AG08395 (cell line): ENCODE measurements around the gene BMPR1A.
A peak's percentile ranks its signal among the peaks of the same experiment; 100 is the strongest.

Experiments
- DNase-seq: peaks from one replicate; pipeline ENCODE4 v3.0.0; 2012; ENCODE audit warnings: mixed read lengths, low spot score

The BMPR1A gene

GRCh38 chr10:86756511-86757112 is at the start of gene BMPR1A:
BMPR1A (plus strand) TSS chr10:86756619; CDS start chr10:86876019, 119,400 bp downstream.
- peak; percentile 99 for DNase-seq

GRCh38 chr10:86706977-86707376 is 49.4 kb upstream of the BMPR1A start:
- no peak for DNase-seq

- DNase-seq: no peak
These were observed 48.9 kb upstream of the BMPR1A start for GRCh38 chr10:86707505-86707904.

- no peak for DNase-seq
These were observed 48.2 kb upstream of the BMPR1A start for GRCh38 chr10:86708068-86708782.

GRCh38 chr10:86708783-86709380 is 47.5 kb upstream of the BMPR1A start:
- no peak for DNase-seq

GRCh38 chr10:86709396-86710185 is 46.8 kb upstream of the BMPR1A start:
- no peak for DNase-seq

- peak; percentile 96 for DNase-seq
These were observed 45.4 kb upstream of the BMPR1A start for GRCh38 chr10:86710987-86711512.

GRCh38 chr10:86711513-86712316 is 44.7 kb upstream of the BMPR1A start:
- peak; percentile 46 for DNase-seq

- no peak for DNase-seq
These were observed 44.1 kb upstream of the BMPR1A start for GRCh38 chr10:86712317-86712707.

- DNase-seq: no peak
These were observed 41.1 kb upstream of the BMPR1A start for GRCh38 chr10:86715156-86715795.

GRCh38 chr10:86715836-86716235 is 40.6 kb upstream of the BMPR1A start:
- DNase-seq: no peak

- DNase-seq: no peak
These were observed 40.0 kb upstream of the BMPR1A start for GRCh38 chr10:86716466-86716865.

- DNase-seq: no peak
These were observed 37.9 kb upstream of the BMPR1A start for GRCh38 chr10:86718556-86718955.

GRCh38 chr10:86721232-86721631 is 35.2 kb upstream of the BMPR1A start:
- DNase-seq: no peak

- DNase-seq: no peak
These were observed 33.4 kb upstream of the BMPR1A start for GRCh38 chr10:86723009-86723408.

- DNase-seq: no peak
These were observed 32.0 kb upstream of the BMPR1A start for GRCh38 chr10:86724445-86724844.

- no peak for DNase-seq
These were observed 30.3 kb upstream of the BMPR1A start for GRCh38 chr10:86725980-86726676.

- no peak for DNase-seq
These were observed 29.8 kb upstream of the BMPR1A start for GRCh38 chr10:86726677-86726999.

GRCh38 chr10:86727470-86727869 is 28.9 kb upstream of the BMPR1A start:
- DNase-seq: no peak

GRCh38 chr10:86728056-86728455 is 28.4 kb upstream of the BMPR1A start:
- DNase-seq: no peak

- no peak for DNase-seq
These were observed 26.7 kb upstream of the BMPR1A start for GRCh38 chr10:86729677-86730076.
